ENCODE measurements around the gene KRT6A.
A peak's percentile ranks its signal among the peaks of the same experiment; 100 is the strongest.
"Not testable (repeated sequence)": the region's sequence is repeated elsewhere in the genome, so short reads cannot be mapped to it uniquely, and the experiment has no call there.

Gene KRT6A

GRCh38 chr12:52524241-52524897, 31.3 kb upstream of the KRT6A start:
- peak; percentile 52 for DNase-seq

DNA sequence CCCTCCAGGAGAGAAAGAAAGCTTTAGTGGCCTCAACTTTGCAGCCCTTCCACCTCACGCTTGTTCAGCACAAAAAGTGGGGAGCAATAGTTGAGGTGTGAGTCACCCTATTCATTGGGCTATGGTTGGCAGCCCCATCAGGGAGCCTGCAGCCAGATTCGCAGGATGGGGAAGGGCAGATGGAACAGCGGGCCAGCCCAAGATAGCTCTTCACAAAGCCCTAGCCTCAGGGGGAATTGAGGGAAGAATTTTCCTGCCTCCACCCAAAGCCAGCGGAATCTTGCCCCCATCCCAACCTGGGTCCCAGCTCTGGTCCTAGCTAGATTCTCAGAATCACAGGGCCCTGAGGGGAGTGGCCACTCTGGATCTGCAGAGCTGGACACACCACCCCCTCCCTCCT, 30.8 kb upstream of the KRT6A start:
- DNase-seq = no peak

DNA sequence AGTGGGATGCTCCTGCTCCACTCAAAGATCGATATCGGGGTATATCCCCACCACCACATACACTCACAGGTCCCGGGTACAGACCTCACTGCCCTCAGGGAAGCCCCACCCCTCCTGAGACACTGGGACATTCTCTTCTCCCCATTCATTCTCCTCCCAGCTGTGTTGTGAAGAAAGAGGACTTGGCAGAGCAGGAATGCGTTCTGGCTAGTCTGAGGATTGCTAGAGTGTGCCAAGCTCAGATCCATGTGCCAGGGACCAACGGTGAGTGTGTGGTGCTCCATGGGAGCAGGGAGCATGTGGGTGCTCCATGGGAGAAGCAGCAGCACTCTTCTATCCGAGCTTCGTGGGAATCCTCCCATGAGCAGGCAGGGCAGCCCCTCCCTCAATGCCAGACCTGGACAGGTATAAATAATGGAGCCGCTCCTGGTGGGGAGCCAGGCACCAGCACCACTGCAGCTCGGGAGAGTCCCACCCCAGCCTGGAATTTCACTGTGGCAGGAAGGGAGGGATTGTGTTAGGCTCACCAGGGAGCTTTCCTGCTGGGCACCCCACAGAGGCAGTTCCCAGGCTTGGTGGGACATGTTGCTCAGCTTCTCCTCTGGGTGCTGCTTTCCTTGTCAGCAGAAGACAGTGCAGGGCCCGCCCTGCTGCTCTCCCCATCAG, 29.4 kb upstream of the KRT6A start:
- DNase-seq = no peak

- DNase-seq = peak; percentile 44
Measured at GRCh38 chr12:52521568-52522266, 28.7 kb upstream of the KRT6A start.

DNA sequence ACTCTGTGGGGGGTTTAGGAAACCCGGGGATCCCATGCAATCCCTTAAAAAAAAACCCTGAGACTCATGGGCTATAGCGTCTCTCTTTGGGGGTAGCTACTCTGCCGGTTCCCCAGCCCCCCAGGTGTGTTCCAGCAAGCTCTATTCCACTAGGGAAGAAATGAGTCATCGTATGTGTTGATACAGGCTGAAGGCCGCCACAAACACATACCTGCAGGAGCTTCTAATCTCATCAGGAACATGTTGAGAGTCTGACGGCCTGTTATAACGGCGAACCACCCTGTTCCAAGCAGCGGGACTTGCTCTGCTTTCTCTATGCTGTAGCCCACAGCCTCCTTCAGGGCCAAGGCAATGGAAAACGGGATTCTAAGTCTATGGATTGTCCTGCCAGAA, 28.1 kb upstream of the KRT6A start:
- DNase-seq = no peak

DNA sequence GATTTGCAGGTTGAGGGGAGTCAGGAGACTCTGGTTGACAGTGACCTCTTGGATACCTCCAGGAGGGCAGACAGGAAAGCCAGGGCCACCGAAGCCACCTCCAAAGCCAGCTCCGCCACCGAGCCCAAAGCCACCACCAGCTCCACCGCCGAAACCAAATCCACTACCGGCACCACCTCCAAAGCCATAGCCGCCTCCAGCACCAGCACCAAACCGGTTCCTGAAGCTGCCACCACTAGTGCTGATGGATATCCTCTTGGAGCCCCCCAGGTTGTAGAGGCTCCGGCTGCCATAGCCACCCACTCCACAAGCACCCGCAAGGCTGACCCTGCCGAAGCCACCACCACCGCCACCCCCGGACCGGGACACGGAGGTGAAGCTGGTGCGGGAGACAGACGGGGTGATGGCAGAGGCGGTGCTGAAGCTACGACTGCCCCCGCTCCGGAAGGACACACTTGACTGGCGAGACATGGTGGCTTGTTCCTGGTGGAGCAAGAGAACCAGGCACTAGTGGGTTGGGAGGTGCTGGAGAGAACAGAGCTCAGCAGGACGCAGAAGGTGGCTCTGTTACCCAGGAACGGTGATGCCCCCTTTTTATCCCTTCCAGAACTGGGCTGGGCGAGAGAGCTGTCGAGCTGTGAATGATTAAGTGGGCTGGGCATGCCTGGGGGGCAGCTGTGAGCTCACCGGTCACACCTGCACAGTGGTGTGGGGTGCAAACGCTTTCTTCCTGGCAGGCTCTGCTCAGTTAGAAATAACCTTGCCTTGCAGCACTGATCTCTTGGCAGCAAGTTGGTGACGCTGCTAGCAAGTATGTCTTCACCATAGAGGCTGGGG, 27.0 kb upstream of the KRT6A start, which contains the start of gene KRT5:
KRT5 (minus strand) TSS at position 569 of the 837 bp plus-strand sequence; CDS start at position 471, 98 bp downstream.
- no peak for DNase-seq

DNA sequence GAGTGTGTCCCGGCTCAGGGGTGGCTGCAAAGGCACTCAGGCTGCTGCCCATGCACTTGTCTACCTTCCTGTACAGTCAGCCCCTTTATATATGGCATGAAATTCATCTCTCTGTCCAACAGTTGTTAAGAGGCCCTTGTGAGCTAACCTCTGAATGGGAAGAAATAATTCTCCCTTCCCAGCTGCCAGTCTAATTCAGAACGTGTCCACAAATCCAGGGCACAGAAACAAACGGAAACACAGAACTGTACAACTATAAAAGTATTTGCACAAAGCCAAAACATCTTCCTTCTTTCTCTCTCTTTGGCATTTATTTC, 26.3 kb upstream of the KRT6A start:
- DNase-seq = no peak

DNA sequence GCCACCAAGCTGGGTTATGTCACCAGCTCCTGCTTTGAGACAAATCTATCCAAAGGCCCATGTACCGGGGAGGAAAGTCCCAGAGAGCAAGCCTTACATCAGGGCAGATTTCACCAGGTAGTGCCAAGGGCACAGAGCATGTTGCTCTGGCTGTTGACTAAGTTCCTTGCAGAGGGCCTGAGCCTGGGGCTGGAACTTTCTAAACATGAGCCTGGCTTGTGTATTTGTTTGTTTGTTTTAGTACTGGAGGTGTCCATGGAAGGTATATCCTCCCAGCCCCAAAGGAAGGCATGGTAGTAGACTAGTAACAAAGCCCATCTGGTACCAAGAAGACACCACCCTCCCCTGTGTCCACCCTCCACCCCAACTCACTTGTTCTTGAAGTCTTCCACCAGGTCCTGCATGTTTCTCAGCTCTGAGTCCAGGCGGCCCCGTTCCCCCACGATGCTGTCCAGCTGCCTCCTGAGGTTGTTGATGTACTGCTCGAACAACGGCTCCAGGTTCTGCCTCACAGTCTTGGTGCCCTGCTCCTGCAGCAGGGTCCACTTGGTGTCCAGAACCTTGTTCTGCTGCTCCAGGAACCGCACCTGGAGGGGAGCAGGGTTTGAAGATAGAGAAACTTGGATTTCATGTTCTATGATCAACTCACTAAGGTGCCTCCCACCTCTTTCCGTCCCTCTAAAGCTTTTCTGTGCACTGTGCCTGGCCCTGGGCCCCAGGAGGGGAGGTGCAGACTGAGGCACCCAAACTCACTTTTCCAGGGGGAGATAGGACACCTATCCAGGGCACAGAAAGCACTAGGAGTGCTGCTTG, 25.7 kb upstream of the KRT6A start:
- no peak for DNase-seq

GRCh38 chr12:52517888-52518287, 24.8 kb upstream of the KRT6A start:
- no peak for DNase-seq

- no peak for DNase-seq
Measured at GRCh38 chr12:52517005-52517835, 24.2 kb upstream of the KRT6A start.

DNA sequence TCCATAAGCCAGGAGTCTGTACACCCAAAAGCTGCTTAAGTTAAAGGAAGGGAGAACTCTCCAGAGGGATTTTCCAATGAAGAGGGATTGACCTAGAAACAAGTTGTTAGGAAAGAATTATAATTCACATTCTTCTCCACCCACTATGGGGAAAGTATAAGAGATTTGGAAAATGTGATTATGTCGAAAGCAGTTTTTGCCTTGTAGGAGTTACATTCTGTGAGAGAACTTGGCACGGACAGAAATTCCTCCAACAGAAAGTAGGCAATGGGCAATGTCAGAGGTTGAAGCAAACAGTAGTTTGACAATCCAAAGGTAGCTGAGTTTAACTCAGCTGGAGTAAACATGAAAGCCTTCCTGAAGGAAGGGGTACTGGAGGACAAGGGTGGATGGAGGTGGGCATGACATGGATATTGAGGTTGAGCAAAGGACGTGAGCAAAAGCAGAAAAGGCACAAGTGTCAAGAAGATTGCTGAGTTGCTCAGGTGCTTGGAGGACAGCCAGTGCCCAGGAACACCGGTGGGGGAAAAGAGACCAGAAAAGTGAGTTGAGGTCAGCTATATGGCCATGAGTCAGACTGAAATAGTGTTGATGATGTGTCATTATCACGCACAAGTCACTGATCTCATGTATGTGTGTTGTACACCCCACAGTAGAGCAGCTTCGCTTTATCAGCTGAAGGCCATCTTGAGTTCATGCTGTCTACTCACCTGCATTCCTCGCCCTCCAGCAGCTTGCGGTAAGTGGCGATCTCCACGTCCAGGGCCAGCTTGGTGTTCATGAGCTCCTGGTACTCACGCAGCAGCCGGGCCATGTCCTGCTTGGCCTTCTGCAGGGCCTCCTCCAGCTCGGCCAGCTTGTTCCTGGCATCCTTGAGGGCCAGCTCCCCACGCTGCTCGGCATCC, 23.1 kb upstream of the KRT6A start:
- no peak for DNase-seq

DNA sequence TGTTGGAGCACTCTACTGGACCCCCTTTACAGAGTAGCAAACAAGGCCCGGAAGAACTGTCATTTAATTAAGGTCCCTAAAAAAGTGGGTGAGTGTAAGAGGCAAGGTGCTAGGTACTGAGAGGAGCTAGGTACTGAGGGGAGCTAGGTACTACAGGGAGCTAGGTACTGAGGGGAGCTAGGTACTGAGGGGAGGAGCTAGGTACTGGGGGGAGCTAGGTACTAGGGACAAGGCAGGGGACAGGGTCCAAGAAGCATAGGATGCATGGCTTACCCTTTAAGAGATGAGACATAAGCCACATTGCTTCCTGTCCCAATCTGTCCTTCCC, 22.2 kb upstream of the KRT6A start:
- no peak for DNase-seq

DNA sequence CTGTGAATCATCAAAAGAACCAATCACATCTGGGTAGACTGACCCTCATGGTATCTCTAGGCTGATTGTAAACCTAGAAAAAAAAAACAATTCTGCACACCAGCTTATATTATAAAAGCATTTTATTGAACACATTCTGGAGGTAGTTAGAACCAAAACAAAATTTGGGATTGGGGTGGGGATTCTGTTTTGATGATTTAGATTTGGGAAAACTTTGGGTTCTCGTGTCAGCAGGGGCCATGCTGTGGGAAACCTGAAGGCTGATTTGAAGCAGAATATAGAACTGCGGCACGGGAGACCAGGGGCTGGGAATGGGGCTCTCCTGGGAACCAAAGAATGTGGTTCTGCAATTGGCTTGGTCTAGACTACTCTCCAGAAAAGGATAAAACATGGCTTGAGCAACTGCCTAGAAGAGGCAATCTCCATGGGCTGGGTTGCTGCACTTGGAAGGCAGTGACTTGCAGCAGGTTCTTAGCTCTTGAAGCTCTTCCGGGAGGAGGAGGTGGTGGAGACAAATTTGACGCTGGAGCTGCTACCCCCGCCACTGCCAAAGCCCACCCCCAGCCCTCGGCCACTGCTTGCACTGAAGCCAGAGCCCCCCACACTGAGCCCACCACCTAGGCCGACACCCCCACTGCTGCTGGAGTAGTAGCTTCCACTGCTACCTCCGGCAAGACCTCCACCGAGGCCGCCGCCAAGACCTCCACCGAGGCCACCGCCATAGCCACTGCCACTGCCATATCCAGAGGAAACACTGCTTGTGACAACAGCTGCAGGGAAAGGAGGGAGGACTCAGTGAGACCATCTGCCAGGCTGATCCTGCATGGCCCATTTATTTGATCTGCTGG, 21.6 kb upstream of the KRT6A start:
- DNase-seq = no peak

DNA sequence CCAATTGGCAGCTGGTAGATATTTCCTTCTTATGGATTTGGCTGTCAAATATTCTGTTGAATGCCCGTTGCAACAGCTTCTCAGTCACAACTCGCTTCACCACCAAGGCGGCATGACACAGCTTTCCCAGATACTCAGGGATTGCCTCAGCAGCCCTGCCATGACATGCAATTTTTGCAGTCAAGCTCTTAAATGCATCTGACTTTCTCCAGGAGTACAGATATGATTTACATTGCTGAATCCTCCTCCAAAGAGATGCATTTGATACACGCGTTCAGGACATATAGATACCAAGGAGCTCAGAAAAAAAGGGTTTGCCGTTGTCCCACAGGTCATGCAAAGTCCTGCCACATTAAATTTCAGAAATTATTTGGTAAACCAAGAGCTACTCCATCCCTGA, 20.7 kb upstream of the KRT6A start:
- DNase-seq = no peak

- no peak for DNase-seq
Measured at GRCh38 chr12:52508211-52508610, 15.2 kb upstream of the KRT6A start.

DNA sequence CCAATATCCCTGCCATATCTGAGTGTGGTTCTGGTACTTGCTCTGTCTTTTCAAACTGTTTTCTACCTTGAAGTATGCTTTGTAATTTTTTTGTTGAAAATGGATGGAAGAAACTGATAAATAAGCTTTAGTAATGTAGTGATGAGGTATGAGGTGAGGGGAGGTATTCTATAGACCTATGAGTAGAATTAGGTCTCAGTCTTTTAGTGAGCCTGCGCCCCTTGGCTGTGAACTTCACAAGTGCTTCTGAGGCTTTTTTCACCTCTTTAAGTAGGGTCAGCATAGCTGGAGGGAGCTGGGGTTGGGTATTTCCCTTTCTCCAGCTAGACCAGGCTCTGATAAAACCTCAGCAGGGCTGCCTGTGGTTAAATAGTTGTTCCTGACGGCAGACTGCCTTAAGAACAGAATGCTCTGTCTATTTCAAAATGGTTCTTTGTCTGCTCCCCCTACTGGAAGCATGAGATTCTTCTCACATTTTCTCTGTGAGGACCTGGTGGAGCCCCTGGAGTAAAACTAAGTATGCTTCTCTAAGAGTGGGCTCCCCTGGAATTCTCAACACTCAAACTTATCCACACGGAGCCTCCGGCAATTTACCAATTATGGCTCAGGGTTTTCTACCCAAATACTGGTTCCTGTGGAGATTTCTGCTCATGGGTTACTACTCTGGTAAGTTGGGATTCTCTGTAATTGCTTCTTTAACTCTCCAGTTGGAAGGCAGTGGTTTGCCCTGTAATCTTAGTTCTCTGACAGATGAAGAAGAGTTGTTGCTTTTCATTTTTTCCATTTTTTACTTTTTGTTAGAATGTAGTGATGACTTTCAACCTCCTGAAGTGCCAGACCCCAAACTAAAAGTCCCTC, 14.0 kb upstream of the KRT6A start:
- DNase-seq = no peak

GRCh38 chr12:52502877-52503276, 9.8 kb upstream of the KRT6A start:
- DNase-seq = no peak

- DNase-seq = no peak
Measured at GRCh38 chr12:52501490-52501889, 8.4 kb upstream of the KRT6A start.

- not testable (repeated sequence) for DNase-seq
Measured at GRCh38 chr12:52500574-52500973, 7.5 kb upstream of the KRT6A start.
